GM18907 (cell line): ENCODE data around the gene LHPP.

Source experiments
- ATAC-seq: cut with Tn5 transposase; IDR thresholded peaks from one replicate; pipeline ENCODE4 v1.9.1; 2021; ENCODE audit warnings: mild to moderate bottlenecking, moderate library complexity; ENCODE audit not compliant: unreplicated experiment

The LHPP gene

DNA sequence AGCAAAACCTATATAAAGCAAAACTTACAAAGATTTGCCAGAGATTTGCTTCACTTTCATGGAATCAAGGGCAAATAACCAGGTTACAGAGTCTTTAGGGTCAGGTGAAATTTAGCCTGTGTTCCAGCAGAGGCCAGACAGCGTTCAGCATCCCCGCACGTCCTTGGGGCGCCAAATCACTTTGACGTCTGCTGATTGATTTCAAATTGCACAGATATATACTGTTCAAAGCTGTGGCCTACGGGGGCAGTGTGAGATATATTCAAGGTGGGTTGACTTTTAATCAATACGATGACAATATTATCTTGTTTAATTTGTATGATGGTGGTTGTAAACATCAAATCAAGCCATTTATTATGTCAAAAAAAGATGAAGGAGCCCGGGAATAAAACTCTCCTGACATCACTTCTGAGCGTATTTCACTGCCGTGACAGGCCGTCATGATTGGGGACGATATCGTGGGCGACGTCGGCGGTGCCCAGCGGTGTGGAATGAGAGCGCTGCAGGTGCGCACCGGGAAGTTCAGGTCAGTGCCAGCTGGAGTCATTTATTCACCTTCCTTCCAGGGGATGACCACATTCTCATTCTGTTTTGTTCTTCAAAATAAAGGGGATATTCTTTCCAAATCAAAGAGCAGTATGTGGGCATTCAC, 55.2 kb downstream of the LHPP start:
- no peak for ATAC-seq

DNA sequence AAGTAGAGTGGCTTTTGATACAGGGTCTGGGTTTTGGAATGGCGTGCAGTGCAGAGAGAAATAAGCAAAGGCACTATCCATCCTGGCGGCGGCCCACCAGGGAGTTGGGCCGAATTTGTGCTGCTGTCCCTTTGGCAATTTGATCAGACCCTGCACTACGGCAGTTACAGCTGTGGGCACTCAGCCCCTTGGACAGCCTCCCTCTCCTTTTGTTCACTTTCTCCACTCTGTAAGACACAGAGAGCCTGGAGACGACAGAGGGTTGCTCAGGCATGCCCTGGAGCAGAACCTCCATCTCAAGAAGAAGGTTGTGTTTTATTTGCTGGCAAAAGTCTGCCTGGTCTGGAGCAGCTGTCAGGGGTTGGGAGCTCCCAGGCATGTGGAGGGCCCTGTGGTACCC, 55.8 kb downstream of the LHPP start:
- no peak for ATAC-seq

DNA sequence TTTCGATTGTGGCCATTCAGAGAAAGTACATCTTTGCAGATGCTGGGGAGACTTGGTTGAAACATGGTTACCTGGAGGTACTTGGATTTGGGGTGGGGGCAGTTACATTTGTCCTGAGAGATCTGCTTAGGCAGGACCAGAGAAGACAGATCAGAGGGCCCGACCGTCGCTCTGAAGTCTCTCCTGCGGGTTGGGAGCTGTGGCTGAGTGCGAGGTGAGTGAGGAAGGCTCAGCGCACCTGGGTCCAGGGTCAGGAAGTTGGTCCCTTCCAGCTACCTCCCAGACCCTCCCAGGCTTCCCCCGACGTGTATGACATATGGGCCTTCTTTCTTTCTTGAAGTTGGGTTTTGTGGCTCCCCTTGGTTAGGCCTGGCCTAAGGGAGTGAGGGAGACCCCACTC, 56.3 kb downstream of the LHPP start:
- ATAC-seq: no peak

DNA sequence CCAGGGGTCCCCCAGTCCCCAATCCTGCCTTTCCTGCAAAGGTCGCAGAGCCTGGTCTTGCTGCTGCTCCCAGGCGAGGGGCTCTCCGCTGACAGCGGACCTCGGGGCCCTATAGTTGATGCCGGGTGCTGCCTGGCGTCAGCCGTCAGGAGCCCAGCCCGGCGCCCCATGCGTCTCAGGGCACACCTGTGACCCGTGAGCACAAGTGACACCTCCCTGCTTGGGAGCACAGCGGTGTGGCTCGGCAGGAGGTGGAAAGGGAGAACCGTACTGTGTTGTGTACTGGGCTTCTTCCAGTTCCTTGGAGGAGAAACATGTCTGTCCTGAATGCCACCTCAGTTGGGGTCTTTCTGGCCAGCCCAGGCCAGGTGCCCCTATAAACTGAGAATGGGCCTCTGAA, 56.7 kb downstream of the LHPP start:
- ATAC-seq: no peak

DNA sequence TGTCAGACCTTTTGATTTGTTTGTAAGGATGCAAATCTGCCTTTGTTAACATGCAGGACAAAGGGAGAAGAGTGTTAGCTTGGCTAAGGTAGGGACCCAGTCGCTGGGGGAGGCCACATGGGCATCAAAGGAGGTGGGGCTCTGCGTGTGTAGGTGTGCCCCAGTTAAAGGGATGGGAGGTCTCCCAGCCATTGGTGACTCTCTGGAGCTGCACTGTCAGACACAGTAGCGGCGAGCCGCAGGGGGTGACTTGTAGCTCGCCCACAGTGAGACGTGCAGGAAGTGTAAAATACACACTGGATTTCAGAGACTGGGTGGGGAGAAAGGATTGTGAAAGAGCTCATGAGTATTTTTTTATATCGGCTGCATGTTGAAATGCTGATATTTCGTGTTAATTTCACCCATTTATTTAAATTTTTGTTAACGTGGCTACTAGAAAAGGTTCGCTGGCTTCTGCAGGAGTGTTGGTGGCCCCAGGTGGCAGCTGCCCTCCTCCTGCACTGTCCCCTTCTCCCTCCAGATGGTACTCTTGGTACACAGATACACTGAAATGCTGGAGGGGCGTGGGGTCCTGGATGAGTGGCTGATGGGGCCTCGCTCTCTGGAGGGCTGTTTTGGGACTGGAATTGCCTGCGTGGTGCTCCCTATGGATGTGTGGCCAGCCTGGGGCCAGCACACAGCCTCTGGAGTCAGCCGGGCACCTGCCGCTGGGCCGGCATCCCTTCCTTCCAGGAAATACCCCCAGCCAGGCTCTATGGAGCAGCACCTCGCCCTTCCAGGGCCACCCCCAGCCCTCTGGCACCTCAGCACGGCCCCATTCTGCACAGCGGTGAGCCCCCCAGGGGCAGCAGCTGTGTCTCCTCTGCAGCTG, 59.2 kb downstream of the LHPP start:
- ATAC-seq: no peak

DNA sequence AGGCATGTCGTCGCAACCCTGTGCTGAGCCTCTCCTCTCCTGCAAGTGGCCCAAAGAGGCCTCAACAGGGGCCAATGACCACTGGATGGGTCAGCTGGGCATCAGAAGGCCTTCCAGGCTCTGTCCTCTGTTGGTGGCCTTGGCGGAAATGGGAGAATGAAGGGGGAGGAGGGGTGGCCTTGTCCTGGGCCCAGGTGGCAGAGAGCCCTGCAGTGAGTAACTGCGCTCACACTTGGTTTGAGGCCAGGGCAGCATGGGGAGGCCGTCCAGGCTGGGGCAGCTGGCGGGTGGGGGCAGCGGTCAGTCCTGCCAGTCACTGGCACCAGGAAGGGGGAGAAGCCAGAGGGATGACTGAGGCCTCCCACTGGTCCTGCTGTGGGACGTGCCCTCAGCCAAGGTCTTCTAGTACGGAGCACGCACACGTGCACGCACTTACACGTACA, 59.8 kb downstream of the LHPP start:
- ATAC-seq: no peak

DNA sequence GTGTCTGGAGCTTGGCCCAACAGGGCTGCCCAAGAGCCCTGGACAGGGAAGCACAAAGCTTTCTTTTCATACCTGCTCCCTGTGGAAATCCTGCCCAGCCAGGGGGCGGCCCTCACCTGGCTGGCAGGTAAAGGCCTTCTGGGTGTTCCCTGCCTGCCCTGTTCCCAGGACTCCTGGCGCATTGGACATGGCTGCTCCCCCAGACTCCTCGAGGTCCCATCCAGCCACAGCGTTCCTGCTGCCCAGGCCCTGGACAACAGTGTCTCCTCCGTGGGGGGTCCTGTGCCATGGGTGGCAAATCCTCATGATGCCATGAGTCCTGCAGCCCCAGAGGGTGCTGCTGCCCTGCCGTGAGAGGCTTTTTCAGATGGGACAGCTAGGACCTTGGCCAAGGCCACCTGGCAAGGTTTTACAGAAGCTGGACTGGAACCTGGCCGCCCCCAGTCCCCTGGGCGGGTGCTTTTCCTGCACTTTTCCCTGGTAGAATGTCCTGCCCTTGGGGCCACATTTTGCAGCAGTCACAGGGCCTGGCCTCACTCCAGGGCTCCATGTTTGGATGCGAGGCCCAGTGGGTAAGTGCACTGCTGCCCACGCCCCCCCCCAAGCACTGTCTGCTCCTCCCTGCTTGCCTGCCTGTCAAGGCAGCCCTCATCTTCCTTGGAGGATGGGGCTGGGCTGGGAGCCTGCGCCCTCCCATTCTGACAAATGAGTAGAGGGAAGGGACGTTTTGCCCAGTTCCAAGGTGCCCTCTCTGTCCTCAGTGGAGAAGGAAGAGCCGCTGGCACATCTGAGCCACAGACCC, 60.7 kb downstream of the LHPP start:
- ATAC-seq: no peak

DNA sequence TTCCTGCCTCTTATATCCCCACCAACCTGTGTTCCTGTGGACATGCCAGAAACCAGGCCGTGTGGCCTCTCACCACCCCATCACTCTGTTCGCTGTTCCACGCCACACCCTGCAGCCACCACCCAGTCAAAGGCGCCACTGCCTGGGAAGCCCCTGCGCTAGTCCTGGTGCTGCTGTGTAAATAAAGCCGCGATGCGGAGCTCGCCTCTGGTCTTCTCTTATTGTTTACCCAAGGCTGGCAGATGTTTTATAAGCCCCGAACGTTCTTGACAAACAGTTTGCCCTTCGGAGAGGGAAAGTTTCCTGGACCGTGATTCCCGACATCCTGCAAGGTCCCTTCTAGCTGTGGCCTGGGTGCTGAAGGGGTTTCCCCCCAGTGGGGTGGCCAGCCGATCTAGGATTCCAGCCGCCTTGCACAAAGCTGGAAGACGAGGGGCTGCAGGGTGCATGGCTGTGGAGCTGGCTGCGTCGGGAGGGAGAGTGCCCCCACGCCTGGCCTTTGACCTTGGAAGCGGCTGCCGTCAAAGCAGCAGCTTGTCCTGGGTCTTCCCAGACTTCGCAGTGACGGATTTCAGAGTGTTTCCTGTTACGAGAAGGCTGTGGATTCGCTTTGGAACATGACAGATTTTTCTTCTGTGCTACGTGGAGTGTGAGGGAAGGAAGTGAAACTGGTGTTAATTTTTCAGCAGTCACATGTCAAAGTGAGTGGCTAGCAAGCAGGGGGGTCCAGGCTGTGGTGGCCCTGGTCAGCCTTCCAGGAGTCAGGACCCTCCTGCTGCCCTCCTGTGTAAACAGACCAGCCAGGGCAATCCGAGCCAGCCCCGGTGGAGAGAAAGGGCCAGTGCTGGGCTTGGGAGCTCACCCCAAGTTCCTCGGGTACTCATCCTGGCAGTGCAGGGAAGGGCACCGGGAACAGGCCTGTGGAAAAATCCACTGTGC, 61.6 kb downstream of the LHPP start:
- no peak for ATAC-seq

GRCh38 chr10:124523901-124524300, 62.3 kb downstream of the LHPP start:
- ATAC-seq: no peak

GRCh38 chr10:124524991-124525653, 63.5 kb downstream of the LHPP start:
- no peak for ATAC-seq

DNA sequence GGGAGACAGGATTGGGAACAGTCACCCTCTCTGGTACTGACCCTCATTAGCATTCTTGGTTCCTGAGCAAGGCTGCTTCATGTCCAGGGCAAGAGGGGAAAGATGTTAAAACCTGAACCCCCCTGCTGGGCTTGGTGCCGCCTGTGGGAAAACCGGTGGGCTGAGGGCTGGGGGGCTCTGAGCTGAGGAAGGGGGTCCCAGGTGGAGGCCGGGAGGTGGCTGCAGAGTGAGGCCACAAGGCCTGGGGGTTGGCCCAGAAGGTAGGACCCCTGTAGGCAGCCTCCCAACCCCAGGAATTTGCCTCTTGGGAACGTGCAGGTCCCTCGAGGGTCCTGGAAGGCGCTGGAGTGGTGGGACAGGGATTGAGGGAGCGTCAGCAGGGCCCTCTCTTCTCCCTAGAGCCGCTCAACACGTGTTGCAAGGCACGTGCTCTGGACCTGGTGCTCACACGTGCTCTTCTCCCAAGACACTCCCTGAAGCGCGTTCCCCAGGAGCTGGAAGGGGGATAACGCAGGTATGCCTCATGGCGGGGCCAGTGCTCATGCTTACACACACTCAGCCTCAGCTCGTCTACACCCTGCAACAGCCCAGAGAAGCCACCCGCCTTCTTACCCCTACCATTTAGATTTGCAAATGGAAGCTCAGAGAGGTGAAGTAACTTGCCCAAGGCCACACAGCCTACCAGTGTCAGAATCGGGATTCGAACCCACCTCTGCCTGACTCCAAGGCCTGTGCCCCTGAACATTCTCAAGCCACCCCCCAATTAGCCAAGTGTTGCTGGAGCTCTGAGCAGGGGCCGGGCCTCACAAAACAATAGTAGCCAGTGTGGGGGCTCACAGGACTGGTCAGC, 64.4 kb downstream of the LHPP start:
- ATAC-seq: no peak

- ATAC-seq: no peak
These were observed 65.1 kb downstream of the LHPP start for GRCh38 chr10:124526621-124527267.

DNA sequence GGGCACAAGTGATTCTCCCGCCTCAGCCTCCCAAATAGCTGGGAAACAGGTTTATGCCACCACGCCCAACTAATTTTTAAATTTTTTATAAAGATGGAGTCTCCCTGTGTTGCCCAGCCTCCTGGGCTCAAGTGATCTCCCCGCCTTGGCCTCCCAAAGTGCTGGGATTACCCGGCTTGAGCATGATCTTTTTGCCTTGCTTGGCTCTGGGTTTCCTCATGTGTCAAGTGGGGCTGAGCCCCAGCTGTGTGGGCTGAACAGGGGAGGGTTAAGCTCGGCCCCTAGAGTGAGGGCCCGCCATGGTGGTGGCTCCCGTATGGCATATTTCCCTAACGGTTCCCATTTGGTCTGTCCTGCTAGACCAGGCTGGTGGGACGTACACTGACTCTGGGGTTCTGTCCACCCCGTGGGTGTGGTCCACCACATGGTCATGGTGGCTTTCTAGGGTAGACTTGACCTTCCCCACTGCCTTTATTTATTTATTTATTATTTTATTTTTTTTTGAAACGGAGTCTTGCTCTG, 66.3 kb downstream of the LHPP start:
- ATAC-seq: no peak

- peak; percentile 5 for ATAC-seq
These were observed 68.1 kb downstream of the LHPP start for GRCh38 chr10:124529661-124530214.

DNA sequence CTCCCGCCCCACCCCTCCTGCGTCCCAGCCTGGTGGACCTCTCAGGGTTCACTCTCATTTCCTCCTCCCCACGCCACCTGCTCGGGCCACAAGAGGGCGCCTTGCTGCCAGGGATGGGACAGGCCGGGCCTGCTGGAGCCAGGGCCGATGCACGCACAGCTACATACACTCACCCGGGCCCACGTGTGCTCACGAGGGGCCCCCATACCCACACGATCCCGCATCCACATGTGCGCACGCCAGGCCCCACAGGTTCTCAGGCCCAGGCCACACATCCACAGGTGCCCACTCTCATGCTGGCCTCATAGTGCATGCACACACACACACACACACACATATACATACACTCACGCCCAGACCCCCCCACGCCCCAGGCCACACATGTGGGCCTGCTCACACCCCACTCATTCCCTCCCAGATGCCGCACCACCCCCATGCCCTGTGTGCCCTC, 68.6 kb downstream of the LHPP start:
- peak; percentile 79 for ATAC-seq

DNA sequence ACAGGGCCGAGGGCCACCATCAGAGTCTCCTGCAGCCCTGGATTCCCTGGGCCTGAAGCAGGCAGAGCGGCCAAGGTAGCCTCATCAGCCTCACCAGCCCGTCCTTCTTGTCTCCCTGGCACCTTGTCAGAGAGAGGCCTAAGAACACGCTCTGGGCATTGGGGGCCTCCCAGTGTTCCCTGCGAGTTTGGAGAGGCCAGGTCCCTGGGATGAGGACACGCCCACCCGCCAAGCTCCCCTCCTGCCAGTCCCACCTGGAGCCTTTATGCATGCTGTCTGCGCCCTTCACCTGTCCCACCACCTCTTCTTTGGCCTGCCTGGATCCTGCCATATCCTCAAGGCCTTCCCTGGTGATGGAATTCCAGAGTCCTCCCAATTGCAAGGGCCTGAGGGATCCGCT, 69.2 kb downstream of the LHPP start:
- ATAC-seq: no peak

DNA sequence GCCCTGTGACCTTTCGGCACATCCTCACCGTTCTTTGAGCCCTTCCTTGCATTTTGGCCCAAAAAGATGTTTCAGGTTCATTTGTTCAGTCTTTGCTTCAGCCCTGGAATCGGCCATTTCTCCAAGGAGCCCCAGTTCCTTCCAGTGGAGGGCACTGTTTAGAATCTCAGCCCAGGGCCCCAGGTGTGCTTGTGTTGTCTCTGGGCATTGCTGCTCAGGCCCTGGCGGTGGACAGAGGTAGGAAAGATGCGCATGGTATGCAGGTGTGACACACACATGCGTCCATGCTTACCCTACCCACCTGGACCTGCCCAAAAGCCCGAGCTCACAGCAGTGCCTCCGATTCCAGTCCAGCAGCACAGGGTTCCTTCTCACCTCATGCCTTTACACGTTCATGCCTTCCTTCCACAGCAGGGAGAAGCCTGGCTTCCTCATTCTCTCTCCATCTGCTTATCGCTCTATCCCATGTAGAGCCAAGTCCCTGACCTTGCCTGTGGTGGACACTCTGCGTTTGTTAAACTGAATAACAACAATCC, 70.6 kb downstream of the LHPP start:
- no peak for ATAC-seq

DNA sequence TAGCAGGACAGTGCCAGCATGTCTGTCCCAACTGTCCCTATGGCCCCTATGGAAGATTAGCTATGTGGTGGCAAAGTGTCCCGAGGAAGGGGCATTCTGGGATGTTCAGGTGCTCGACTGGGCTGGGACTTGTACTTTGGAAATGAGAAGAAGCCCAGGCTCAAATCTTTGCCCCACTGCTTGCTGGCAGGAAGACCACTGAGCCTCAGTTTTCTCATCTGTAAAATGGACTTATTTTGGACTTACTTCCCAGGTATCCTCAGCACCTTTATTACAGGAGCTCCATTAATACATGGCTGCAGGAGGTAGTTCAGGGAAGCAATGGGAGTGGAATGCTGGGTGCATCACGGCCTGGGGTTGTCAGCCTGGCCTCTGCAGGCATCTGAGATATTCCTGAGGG, 71.2 kb downstream of the LHPP start:
- ATAC-seq: no peak
